Activated T-cell treated with anti-CD3 and anti-CD28 coated beads, Interleukin-2, amount 50 U/mL, for 48 hours (primary cell): ENCODE data around the gene BLOC1S5.
"Not testable (repeated sequence)": the region's sequence is repeated elsewhere in the genome, so short reads cannot be mapped to it uniquely, and the experiment has no call there.

Source experiments
- DNase-seq, 2 experiments: peaks; one replicate each; pipeline ENCODE4 v3.0.0-alpha.2; 2020

Gene BLOC1S5

DNA sequence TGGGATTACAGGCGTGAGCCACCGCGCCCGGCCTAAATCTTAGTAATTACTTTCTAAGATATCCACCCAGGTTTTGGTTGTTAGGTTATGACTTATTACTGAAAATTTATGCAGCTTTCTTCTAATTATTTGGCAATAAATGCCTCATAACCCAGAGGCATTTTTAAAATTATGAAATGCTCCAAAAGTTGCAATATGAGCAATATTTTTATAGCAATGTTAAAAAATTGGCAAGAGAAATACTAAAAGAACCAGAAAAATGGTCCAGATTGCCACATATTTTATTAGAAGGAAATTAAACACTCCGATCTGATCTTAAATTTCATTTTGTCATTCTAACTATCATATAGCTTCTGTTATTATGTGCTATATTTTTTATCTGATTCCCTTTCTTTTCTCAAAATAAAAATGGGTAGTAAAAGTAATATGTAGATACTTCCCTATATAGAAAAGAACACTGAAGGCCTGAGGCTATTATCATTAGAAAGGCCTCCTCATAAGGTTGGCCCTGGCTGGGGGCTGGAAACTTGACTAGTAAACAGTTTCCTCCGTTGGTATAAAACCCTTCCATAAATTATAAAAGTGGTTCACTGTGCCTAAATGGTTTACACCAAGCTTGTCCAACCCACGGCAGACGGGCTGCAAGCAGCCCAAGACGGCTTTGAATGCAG lies 22.1 kb downstream of the BLOC1S5 start:
- no peak for DNase-seq

GRCh38 chr6:8034107-8034506 lies 30.1 kb downstream of the BLOC1S5 start:
- DNase-seq: not testable (repeated sequence)

DNA sequence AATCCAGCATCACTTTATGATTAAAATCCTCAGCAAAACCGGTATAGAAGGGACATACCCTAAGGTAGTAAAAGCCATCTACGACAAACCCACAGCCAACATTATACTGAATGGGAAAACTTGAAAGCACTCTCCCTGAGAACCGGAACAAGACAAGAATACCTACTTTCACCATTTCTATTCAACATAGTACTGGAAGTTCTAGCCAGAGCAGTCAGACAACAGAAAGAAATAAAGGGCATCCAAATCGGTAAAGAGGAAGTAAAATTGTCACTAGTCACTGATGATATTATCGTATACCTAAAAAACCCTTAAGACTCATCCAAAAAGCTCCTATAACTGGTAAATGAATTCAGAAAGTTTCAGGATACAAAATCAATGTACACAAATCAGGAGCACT lies 33.3 kb downstream of the BLOC1S5 start:
- DNase-seq: no peak

GRCh38 chr6:8029243-8029870 lies 34.8 kb downstream of the BLOC1S5 start:
- DNase-seq: no peak

- no peak for DNase-seq
Observed at GRCh38 chr6:8027965-8028651, 36.1 kb downstream of the BLOC1S5 start.

- no peak for DNase-seq
Observed at GRCh38 chr6:8026800-8027199, 37.4 kb downstream of the BLOC1S5 start.

- no peak for DNase-seq
Observed at GRCh38 chr6:8025191-8025590, 39.0 kb downstream of the BLOC1S5 start.

GRCh38 chr6:8023638-8024037 lies 40.6 kb downstream of the BLOC1S5 start:
- DNase-seq: no peak

- DNase-seq: no peak
Observed at GRCh38 chr6:8020083-8020482, 44.1 kb downstream of the BLOC1S5 start.

DNA sequence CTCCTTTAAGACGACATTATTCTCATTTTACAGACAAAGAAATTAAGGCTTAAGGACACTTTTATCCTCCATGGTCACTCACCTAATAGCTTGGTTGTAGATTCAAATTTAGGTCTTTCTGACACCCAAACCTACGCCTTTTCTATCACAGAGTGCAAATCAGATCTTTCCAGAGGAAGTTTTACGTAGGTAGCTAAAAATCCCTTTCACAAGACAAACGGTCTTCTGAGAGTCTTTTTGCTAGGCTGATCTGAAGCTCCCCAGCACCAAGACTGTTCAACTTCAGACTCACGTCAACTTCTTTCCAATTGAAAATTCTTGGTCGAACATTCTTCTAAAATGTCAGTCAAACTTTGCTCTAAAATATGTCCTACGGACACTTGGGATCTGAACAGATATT lies 46.5 kb downstream of the BLOC1S5 start:
- DNase-seq: no peak

DNA sequence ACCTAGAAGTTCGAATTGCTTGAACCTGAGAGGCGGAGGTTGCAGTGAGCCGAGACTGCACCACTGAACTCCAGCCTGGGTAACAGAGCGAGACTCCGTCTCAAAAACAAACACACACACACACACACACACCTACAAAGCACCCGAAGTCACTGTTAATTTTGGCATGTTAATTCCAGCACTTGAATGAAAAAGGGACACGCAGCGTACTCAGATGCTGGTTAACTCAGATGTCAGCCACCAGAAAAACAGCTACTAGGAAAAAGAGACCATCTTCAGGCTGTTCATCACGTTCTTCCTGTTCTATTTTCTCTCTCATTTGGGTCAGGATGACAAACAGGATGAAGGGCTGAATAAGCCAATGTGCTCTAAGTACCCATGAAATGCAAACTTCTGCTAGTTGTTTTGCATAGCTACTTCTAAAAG lies 46.9 kb downstream of the BLOC1S5 start:
- no peak for DNase-seq

GRCh38 chr6:8014947-8015346 lies 49.2 kb downstream of the BLOC1S5 start:
- no peak for DNase-seq

DNA sequence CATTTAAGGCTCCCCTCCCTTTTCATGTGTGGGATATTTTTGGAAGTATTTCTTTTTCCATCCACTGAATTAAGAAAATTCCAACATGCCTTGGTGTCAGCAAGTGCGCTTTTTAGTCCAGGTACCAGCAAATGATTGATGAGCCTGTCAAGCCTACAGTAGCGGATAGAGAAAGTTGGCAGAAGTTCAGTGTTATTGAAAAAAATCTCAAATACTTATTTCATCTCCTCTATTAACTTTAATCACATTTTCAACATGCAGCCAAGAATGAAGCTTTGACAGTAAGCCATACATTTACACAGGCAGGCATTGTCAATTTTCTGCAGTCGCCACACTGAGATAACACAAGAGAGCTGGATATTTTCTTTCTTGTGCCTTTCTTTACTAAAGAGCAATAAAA lies 50.4 kb downstream of the BLOC1S5 start:
- DNase-seq: no peak

GRCh38 chr6:8006208-8006607 lies 58.0 kb downstream of the BLOC1S5 start:
- DNase-seq: no peak

DNA sequence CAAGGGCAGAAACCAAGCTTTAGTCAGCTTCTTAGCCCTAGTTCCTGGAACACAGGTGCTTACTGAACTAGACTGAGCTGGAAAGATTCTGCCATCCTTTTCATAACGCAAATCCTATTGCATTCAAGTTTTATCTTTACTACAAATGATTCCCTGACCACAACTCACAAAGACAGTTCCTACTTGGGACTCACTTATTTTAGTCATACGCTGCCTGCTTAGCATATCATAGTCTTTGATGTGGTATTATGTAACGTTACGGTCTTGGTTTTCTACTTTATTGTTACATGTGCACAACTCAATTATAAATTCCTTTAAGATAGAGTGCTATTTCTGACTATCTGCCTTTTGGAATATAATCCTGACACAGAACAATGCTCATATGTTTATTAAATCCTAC lies 59.1 kb downstream of the BLOC1S5 start:
- no peak for DNase-seq

DNA sequence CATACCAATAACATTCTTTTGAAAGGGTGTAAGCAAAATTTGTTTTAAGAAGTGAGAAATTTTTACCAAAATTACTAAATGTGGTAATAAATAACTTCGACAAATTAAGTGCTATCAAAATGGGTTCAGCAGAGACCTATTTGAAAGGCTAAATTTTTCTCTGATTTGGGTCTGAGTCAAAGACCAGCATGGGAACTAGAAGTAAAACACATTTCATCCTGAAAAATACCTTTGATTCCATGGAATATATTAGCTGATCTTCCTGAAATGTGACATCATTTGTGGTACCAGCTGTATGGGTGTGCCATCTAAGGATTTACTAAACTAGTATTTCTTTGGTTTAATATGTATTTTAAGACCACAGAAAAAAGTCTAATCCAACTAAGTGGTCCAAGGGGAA lies 63.6 kb downstream of the BLOC1S5 start:
- no peak for DNase-seq

GRCh38 chr6:8000188-8000596 lies 64.0 kb downstream of the BLOC1S5 start:
- DNase-seq: no peak

DNA sequence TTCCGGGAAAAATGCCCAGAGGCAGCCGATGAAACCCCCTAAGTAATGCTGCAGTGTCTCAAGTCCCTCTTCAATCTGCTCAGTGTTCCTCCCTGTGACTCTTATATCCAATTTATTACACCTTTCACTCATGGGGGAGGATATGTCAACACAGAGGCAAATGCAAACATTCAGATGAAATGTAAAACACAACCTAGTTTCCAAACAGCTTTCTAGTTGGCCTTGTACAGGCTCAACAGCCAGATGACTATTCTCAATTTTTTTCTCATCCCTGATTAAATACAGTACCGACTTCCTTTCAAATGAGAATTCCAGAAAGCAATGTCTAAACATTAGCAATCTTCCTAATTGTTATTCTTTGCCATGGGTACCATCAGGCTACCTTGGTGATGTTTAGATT lies 65.0 kb downstream of the BLOC1S5 start:
- DNase-seq: no peak

DNA sequence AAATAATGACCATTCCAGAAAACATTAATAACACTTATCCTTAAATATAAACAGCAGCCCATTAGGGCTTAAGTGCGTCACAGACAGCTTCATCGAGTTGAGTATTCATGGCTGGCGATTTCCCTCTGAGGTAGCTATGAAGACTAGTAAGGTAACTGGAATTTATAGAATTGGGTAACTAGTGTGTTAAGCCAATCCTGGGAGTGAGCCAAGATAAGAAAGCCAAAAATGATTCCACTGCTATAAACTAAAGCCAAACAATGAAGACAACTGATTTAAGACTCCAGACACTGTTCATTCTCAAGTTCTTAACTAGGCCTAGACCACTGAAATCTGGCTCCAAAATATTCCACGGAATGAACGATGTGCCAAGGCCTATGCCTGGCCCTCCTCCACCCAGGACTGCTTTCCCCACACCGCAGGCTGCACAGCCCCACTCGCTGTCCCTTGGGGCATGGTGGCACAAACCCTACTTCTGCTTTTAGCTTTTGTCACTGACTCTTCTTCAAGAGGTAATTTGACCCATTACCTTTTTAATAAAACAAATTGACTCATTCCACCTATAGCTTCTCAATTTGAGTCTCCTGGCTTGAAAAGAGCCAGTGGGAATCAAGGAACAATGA lies 66.0 kb downstream of the BLOC1S5 start:
- no peak for DNase-seq

DNA sequence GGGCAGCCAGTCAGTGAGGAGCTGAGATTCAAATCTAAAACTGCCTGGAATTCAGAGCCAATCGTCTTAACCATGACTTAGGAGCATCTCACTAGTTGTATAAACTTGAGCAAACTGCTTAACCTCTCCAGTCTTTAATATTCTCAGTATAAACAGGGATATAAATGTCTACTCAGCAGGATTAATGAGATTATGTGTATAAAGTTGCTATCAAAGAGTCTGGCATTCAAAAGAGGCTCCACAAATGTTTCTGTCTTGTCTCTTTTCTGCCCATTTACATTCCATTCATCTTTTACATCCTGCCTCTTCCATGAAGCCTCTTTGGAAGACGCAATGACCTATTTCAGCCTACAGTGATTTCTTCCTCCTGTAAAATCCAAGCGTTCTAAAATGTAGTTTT lies 66.9 kb downstream of the BLOC1S5 start:
- DNase-seq: no peak

- DNase-seq: no peak
Observed at GRCh38 chr6:7996538-7997111, 67.6 kb downstream of the BLOC1S5 start.

GRCh38 chr6:7993952-7994351 lies 70.2 kb downstream of the BLOC1S5 start:
- no peak for DNase-seq

- DNase-seq: no peak
Observed at GRCh38 chr6:7993399-7993798, 70.8 kb downstream of the BLOC1S5 start.
